Stimulated activated CD4-positive, alpha-beta T cell treated with anti-CD3 and anti-CD28 coated beads, Interleukin-1b, Interleukin-23, amount 100 ng/mL, for 4 hours (primary cell): ENCODE measurements around the gene DTX4.
"Not testable (repeated sequence)": the region's sequence is repeated elsewhere in the genome, so short reads cannot be mapped to it uniquely, and the experiment has no call there.

Experiments
- DNase-seq, 2 donors: peaks; one replicate each; pipeline ENCODE4 v3.0.0-alpha.2; 2020; ENCODE audit warnings: low read depth in 2 of 2

Gene DTX4

GRCh38 chr11:59171508-59172322, at the start of gene DTX4:
TSS of gene DTX4 (plus strand) at chr11:59172132. CDS start at chr11:59172596, 464 bp downstream.
- DNase-seq = peak; percentile 81 to 85

DNA sequence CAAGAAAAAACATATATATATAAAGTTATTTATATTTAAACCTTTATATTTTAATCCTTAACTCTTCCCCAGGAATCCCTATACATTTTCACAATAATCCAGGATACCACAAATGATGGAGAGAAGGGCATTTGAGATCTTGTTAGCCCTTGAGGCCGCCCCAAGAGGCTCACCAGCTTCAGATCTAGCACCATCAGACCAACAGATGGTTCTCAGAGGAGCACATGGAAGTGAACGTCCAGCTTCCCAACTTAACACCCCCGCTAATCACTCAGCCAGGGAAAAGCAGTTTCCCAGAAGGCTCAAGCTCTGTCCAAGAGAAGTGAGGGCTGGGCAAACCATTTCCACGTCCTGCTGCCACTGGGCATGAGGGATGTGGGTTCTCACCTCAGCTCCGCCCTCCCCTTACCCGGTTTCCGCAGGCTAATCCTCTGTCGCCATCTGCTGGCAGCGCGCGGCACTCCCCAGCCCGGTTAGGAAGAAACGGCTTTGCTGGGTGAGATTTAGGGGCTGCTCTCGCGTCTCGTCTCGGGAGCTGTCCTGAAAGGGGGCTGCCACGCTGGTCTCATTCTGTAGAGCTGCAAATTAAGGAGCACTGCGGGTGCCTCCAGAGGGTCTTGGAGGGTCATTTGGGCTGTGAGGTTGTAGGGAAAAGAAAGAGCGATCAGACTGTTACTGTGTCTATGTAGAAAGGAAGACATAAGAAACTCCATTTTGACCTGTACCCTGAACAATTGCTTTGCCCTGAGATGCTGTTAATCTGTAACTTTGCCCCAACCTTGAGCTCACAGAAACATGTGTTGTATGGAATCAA, 36.1 kb upstream of the DTX4 start:
- DNase-seq = peak; percentile 87 to 90

- DNase-seq = not testable (repeated sequence)
Observed at GRCh38 chr11:59136551-59136950, 35.4 kb upstream of the DTX4 start.

GRCh38 chr11:59137190-59137589, 34.7 kb upstream of the DTX4 start:
- no peak for DNase-seq

GRCh38 chr11:59138643-59139042, 33.3 kb upstream of the DTX4 start:
- no peak for DNase-seq

DNA sequence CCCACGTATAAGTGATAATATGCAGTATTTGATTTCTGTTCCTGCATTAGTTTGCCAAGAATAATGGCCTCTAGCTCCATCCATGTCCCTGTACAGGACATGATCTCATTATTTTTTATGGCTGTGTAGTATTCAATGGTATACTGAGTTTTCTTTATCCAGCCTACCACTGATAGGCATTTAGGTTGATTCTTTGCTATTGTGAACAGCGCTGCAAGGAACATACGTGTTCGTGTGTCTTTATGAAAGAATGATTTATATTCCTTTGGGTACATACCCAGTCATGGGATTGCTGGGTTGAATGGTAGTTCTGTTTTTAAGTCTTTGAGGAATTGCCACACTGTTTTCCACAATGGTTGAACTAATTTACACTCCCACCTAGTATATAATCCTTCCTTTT, 30.7 kb upstream of the DTX4 start:
- DNase-seq = no peak

GRCh38 chr11:59141673-59142460, 30.1 kb upstream of the DTX4 start:
- no peak for DNase-seq

DNA sequence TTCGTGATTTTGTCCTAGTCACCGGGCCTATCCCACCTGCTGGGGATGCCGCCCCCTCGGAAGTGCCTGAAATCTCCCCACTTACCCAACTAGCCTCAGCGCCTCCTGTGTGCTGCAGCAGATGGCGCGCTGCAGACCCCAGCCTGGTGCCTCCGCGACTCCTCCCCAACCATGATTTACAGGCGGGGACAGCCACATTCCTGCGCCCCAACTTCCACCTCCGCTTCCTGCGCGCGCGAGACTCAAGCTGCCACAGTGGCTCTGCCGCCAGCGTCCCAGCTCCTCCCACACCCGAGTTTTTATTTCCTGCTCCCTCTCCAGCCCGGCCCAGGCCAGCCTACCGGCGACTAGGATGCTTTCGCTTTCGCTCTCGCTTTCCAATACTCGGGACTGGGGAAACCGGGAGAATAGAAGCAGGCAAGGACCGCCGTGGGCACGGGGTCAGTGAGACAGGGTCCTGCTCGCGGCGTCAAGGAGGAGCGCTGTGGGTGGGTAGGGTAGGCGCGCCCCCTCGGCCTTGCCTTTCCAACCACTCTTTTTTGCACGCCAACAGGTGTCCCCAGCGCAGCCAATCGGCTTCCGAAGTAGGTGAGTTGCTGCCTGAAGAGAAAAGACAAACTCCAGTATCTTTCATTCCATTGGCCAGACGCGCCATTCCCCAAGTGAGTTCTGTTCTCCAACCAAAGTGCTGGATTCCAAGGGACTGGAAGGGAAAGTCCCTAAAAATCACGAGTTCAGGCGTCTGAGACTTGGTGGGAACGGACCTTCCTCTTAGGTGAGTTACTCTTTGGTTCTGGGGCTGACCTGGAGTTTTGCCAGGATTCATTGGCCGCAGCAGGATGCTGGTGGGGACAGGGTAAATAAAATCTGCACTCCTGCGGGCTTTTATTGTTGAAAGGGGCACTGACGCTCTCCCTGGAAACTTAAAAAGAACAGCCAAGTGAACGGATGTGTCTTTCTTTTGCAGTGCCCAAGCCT, 29.1 kb upstream of the DTX4 start, which contains the start of gene FAM111A:
TSS of gene FAM111A (plus strand) at position 327 of the 978 bp plus-strand sequence. CDS start 6,017 bp downstream, outside the sequence.
- DNase-seq = peak; percentile 56 to 70

DNA sequence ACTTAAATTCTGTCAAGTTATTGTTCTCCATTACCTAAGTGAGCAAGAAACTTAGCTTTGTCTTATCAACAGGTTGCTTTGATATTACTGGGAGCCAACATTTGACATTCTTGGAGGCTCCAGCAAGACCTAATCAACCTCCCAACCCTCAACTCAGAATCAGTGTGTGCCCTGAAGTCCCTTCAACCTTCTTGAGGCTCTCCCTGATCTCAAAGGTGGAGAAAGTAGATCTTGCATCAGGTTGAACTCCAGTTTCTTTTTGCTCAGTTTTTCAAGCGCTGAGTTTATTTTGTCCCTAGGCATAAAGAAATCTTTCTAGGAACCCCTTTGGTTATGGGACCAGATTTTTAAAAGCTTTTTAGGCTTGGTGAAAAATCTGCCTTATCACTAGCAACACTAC, 27.8 kb upstream of the DTX4 start:
- DNase-seq = no peak

DNA sequence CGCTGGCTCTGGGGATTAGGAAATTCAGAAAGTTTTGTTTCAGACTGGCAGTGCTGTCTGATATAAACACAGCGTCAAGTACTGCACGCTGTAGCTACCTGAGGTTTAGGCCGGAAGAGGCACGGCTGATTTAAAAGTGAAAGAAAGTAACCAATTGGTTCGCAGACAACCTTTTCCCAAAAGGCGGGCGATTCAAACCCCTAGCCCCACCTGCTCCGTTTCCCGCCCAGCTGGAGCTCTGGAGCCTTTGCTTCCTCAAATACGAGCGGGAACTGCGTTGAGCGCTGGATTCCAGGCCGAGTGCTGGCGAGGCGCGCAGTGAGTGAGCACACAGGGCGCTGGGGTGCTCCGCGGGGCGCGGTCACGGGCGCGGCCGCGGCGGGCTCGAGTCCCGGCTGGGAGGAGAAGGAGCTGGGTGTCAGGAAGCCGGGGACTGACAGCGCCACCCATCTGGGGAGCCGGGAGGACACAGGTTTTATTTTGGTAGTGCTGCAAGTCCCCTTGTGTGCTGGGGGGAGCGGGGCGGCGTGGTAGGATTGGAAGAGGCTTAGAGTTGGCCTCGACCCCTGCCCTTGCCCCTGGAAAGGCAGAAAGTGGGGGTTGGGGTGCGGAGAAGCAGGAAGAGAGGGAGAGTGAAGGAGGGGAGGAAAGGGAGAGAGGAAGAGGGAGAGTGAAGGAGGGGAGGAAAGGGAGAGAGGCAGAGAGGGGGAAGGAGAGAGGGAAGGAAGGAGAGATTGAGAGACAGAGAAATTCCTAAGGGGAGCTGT, 27.2 kb upstream of the DTX4 start:
- peak; percentile 39 to 49 for DNase-seq

DNA sequence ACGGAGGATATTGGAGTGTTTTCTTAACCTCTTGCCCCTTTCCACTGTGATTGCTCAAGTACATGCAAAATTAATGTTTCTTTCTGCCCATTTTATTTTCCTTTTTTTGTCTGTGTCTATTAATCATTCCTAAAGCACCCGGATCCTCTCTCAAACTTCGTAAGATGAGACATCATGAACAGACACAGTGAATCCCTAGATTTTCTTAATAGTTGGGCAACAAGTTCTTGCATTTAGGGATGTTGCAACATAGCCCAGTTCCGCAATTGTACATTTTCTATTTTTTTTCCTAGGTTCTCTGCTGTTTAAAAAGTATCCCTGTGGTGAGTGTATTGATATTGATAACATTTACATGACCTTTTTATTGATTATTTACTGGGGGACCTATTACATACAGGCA, 26.4 kb upstream of the DTX4 start:
- DNase-seq = no peak

GRCh38 chr11:59151761-59152160, 20.2 kb upstream of the DTX4 start:
- DNase-seq = no peak

DNA sequence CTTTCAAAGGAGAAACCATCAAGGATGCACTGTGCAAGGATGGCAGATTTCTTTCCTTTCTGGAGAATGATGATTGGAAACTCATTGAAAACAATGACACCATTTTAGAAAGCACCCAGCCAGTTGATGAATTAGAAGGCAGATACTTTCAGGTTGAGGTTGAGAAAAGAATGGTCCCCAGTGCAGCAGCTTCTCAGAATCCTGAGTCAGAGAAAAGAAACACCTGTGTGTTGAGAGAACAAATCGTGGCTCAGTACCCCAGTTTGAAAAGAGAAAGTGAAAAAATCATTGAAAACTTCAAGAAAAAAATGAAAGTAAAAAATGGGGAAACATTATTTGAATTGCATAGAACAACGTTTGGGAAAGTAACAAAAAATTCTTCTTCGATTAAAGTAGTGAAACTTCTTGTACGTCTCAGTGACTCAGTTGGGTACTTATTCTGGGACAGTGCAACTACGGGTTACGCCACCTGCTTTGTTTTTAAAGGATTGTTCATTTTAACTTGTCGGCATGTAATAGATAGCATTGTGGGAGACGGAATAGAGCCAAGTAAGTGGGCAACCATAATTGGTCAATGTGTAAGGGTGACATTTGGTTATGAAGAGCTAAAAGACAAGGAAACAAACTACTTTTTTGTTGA, 19.5 kb upstream of the DTX4 start:
- no peak for DNase-seq

- no peak for DNase-seq
Observed at GRCh38 chr11:59154610-59155009, 17.3 kb upstream of the DTX4 start.

- no peak for DNase-seq
Observed at GRCh38 chr11:59157433-59157832, 14.5 kb upstream of the DTX4 start.

DNA sequence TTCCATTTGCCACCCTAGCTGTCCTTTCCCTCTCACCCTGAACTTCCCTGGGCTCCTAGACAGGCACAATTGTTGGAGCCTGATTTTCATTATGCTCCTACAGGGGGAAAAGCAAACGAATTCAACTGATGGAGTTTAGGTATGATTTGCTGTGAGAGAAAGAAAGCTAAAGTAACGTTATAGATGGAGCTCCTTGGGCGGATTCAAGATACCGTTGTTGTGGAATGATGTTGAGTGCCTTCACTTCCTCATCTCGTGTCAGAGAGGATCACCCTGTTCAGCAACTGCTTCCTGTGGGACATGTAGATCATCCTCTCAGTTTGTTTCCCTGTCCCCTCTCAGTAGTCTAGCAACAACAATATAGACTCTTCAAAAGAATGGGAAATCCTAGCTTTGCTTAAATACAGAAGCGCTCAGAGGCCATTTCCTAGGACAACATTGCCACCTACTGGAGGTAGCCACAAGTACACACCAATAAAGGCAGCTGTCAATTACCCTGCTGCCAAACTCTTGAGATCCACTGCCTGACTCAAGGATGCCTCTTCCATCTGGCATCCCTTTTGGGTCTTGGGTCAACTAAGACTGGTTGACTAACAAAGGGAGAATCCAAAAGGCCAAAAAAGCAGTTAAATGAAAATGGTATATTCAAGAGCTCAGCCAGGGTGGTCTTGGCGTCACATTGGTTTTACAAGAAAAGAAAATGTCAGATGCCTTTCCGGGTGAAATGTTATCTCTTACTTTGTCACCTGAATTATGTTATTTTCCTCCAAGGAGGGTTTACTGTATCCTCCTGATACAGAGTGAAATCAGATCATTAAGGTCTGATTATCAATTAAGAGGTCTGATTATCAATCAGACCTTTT, 13.5 kb upstream of the DTX4 start:
- peak; percentile 24 to 61 for DNase-seq

- no peak for DNase-seq
Observed at GRCh38 chr11:59164028-59164427, 7.9 kb upstream of the DTX4 start.

DNA sequence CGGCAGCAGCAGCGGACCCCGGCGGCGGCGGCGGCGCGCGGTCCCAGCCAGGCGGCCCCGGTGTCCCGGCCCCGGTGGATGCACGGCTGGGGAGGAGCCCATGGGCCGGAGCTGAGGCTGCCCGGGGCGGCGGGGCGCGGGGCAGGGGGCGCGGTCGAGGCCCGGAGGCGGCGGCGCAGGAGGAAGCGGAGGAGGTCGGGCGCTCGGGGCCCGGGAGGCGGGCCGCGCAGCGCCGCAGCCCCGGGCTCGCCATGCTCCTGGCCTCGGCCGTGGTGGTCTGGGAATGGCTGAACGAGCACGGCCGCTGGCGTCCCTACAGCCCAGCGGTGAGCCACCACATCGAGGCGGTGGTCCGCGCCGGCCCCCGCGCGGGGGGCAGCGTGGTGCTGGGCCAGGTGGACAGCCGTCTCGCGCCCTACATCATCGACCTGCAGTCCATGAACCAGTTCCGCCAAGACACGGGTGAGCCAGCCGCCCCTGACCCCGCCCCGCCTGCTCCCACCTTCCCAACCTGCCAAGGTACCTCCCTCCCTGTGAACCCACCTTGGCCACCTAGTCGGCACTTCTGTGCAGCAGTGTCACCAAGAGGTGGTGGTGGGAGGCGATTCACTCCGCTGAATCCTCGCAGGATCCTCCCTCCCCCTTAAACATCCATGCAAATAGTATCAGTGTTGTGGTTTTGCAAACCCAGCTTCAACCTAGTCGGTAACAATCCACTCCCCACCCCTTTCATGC, 580 bp downstream of the DTX4 start:
- peak in 1 of 2 donors; percentile 17 for DNase-seq
